ENCODE results near the gene BLOC1S1.

DNA sequence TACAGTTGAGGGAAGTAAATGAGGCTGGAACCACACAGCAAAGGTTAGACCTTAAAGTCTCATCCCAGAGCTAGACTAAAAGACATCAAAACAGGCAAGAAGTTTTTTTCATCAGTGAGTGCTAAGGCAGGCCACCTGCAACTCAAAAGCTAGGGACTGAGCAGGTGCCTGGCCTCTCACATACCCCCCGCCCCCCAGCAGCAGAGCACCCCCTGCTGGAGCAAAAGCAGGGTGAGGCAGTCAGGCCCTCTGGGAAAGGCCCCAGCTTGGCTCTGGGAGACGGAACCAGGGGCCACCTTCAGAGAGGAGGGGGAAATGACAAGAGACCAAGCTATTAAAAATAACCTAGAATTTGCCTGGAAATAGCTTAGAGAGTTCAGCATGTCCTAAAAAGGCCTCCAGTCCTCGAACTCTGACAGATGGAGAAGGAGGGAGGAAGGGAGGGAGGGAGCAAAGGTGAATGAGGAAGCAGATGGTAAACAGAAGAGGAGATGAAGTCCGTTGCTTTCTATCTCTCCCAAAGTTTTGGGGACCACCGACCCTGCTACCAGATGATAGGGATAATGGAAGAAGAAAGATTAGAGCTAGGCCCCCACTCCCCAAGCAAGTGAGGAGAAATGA, 10.0 kb upstream of the BLOC1S1 start:
- TF ChIP-seq, protein P1, sequence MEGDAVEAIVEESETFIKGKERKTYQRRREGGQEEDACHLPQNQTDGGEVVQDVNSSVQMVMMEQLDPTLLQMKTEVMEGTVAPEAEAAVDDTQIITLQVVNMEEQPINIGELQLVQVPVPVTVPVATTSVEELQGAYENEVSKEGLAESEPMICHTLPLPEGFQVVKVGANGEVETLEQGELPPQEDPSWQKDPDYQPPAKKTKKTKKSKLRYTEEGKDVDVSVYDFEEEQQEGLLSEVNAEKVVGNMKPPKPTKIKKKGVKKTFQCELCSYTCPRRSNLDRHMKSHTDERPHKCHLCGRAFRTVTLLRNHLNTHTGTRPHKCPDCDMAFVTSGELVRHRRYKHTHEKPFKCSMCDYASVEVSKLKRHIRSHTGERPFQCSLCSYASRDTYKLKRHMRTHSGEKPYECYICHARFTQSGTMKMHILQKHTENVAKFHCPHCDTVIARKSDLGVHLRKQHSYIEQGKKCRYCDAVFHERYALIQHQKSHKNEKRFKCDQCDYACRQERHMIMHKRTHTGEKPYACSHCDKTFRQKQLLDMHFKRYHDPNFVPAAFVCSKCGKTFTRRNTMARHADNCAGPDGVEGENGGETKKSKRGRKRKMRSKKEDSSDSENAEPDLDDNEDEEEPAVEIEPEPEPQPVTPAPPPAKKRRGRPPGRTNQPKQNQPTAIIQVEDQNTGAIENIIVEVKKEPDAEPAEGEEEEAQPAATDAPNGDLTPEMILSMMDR (IDR thresholded peaks at IDR 0.05; ENCODE audit: borderline replicate concordance, extremely low read depth, low read length, poor library complexity, severe bottlenecking) = peak; percentile 48
- TF ChIP-seq EZH2 (IDR thresholded peaks at IDR 0.05; ENCODE audit: borderline replicate concordance, low read depth, low read length, severe bottlenecking) = no peak

Data from DND-41 (cell line).